ENCODE results near the gene ATP10D. TPM values are rescaled to one million over a fixed set of nuclear protein-coding genes. Genes with fewer than 3 reads are reported as not detected.
A peak's percentile ranks its signal among the peaks of the same experiment; 100 is the strongest.
"Not testable (repeated sequence)": the region's sequence is repeated elsewhere in the genome, so short reads cannot be mapped to it uniquely, and the experiment has no call there.

Gene ATP10D
- total and polyA plus RNA-seq, 2 donors (not counting 3 experiments of a cell fraction or from before 2014, with no cell fraction given): 34.1 to 40.2 TPM

GRCh38 chr4:47528646-47529045, 43.6 kb downstream of the ATP10D start:
- CTCF ChIA-PET: interaction anchor here (1.0 kb wide), 1 partner anchor 13 kb away, joined by 3 read pairs; no protein-coding TSS in a partner anchor
- H3K9me3 ChIP-seq (replicated peaks; ENCODE audit: control insufficient read depth, insufficient read depth, low read length); H3K4me2 ChIP-seq (ENCODE audit: insufficient read depth, low read length); intact Hi-C loops (cut with micrococcal nuclease); H3K79me2 ChIP-seq (ENCODE audit: control insufficient read depth, insufficient read depth, low read length); DNase-seq (ENCODE audit: low read depth, low spot score); H3K4me3 ChIP-seq (replicated peaks in 1 of 3; ENCODE audit: insufficient read depth in 1 of 3, low read depth in 1 of 3, low read length in 3 of 3); dilution Hi-C loops (cut with MboI; ENCODE audit: extremely low pct_ligation_motif_present, low sequenced_read_pairs); H3K9me1 ChIP-seq (replicated peaks; ENCODE audit: control insufficient read depth, extremely low read depth, insufficient read depth, low read length); FAIRE-seq; POLR2A ChIA-PET; H3K9ac ChIP-seq (replicated peaks; ENCODE audit: extremely low read depth, insufficient read depth, low read length); H3K27me3 ChIP-seq (ENCODE audit: control insufficient read depth in 2 of 2, insufficient read depth in 2 of 2, low read length in 2 of 2); H4K20me1 ChIP-seq (replicated peaks; ENCODE audit: control insufficient read depth, extremely low read depth, insufficient read depth, low read length); H3K36me3 ChIP-seq (ENCODE audit: control insufficient read depth in 2 of 2, extremely low read depth in 1 of 2, insufficient read depth in 2 of 2, low read length in 2 of 2); H2AFZ ChIP-seq (ENCODE audit: low read depth, low read length); H3K27ac ChIP-seq (ENCODE audit: insufficient read depth, low read depth, low read length); BruUV-seq (replicated peaks): not testable (repeated sequence)
- peak; percentile 61 for TF ChIP-seq GATA2 (IDR thresholded peaks at IDR 0.05; ENCODE audit: insufficient read depth, insufficient read length, low read depth, low read length)
- peaks cover 57% of the 10 kb centered on the region for H3K4me1 ChIP-seq (ENCODE audit: control insufficient read depth, extremely low read depth, insufficient read depth, low read length)

- intact Hi-C loops (cut with micrococcal nuclease): loop anchor here (1.0 kb wide), 5 partner anchors 20 to 68 kb away; partner anchors contain the start of genes ATP10D and COMMD8
- no TSS peak for BruUV-seq (replicated peaks)
- peak; percentile 18 for DNase-seq (ENCODE audit: low read depth, low spot score)
- H3K36me3 ChIP-seq (ENCODE audit: control insufficient read depth in 2 of 2, extremely low read depth in 1 of 2, insufficient read depth in 2 of 2, low read length in 2 of 2): peaks cover 0 to 2% of the 10 kb centered on the region in 2 experiments
- peak overlapping the region; percentile 35 for H3K4me2 ChIP-seq (ENCODE audit: insufficient read depth, low read length)
- CTCF ChIA-PET: interaction anchor here (0.6 to 1.3 kb wide), 2 partner anchors 19 to 100 kb away, joined by 3 read pairs; no protein-coding TSS in a partner anchor
- H4K20me1 ChIP-seq (replicated peaks; ENCODE audit: control insufficient read depth, extremely low read depth, insufficient read depth, low read length): no peaks in the 10 kb centered on the region
- peak overlapping the region; percentile 45 for H2AFZ ChIP-seq (ENCODE audit: low read depth, low read length)
- no peak overlapping the region for H3K4me3 ChIP-seq (replicated peaks in 1 of 3; ENCODE audit: insufficient read depth in 1 of 3, low read depth in 1 of 3, low read length in 3 of 3)
- no peaks in the 10 kb centered on the region for H3K79me2 ChIP-seq (ENCODE audit: control insufficient read depth, insufficient read depth, low read length)
- H3K4me1 ChIP-seq (ENCODE audit: control insufficient read depth, extremely low read depth, insufficient read depth, low read length): peaks cover 49% of the 10 kb centered on the region
- dilution Hi-C loops (cut with MboI; ENCODE audit: extremely low pct_ligation_motif_present, low sequenced_read_pairs): no loop called here
- H3K27ac ChIP-seq (ENCODE audit: insufficient read depth, low read depth, low read length): peak overlapping the region; percentile 81
- peak overlapping the region; percentile 73 for H3K9ac ChIP-seq (replicated peaks; ENCODE audit: extremely low read depth, insufficient read depth, low read length)
- no peaks in the 10 kb centered on the region for H3K9me3 ChIP-seq (replicated peaks; ENCODE audit: control insufficient read depth, insufficient read depth, low read length)
- TF ChIP-seq POLR2AphosphoS5 (IDR thresholded peaks at IDR 0.05; ENCODE audit: insufficient read depth, low read depth, low read length): no peak
- no peak for TF ChIP-seq FOS (IDR thresholded peaks at IDR 0.05; ENCODE audit: borderline replicate concordance, insufficient read depth, low read length)
- no peak for TF ChIP-seq CTCF (IDR thresholded peaks at IDR 0.05; ENCODE audit: extremely low read depth in 1 of 2, insufficient read depth in 1 of 2, low read depth in 1 of 2, low read length in 2 of 2)
- TF ChIP-seq MAX (IDR thresholded peaks at IDR 0.05; ENCODE audit: insufficient read depth, insufficient read length): no peak
- no peak for FAIRE-seq
- H3K9me1 ChIP-seq (replicated peaks; ENCODE audit: control insufficient read depth, extremely low read depth, insufficient read depth, low read length): no peaks in the 10 kb centered on the region
- POLR2A ChIA-PET: interaction anchor here (0.8 kb wide), 1 partner anchor 45 kb away, joined by 3 read pairs; no protein-coding TSS in a partner anchor
- H3K27me3 ChIP-seq (ENCODE audit: control insufficient read depth in 2 of 2, insufficient read depth in 2 of 2, low read length in 2 of 2): no peaks in the 10 kb centered on the region
Observed at GRCh38 chr4:47530801-47531200, 45.7 kb downstream of the ATP10D start.
